ACC112 (cell line): ENCODE measurements around the gene C1orf159.
"Not testable (repeated sequence)": the region's sequence is repeated elsewhere in the genome, so short reads cannot be mapped to it uniquely, and the experiment has no call there.

Experiments used
- H2AFZ ChIP-seq: fragments of 200-600 bp; sonication (generic); one replicate; pipeline ENCODE4 v1.6.0; 2017; ENCODE audit warnings: antibody characterized with exemption, low read length; ENCODE audit not compliant: unreplicated experiment
- H3K27ac ChIP-seq: fragments of 200-600 bp; sonication (generic); 2 replicates; pipeline ENCODE4 v1.5.1; 2014; ENCODE audit warnings: low read depth, mild to moderate bottlenecking, antibody characterized with exemption, low read length, moderate library complexity
- H3K27me3 ChIP-seq: fragments of 200-600 bp; sonication (generic); 2 replicates; pipeline ENCODE4 v1.6.1; 2014; ENCODE audit warnings: mild to moderate bottlenecking, antibody characterized with exemption, low read length, moderate library complexity, mixed read lengths; ENCODE audit not compliant: insufficient read depth
- H3K36me3 ChIP-seq: fragments of 200-600 bp; sonication (generic); 2 replicates; pipeline ENCODE4 v1.6.1; 2016; ENCODE audit warnings: mild to moderate bottlenecking, antibody characterized with exemption, low read length, moderate library complexity, mixed read lengths; ENCODE audit not compliant: insufficient read depth
- H3K4me1 ChIP-seq: fragments of 200-600 bp; sonication (generic); one replicate; pipeline ENCODE4 v1.6.1; 2016; ENCODE audit warnings: low read length, mixed read lengths; ENCODE audit not compliant: insufficient read depth, unreplicated experiment, control insufficient read depth
- H3K4me3 ChIP-seq: fragments of 200-600 bp; sonication (generic); 2 replicates; pipeline ENCODE4 v1.5.1; 2014; ENCODE audit warnings: mild to moderate bottlenecking, low read depth, low read length
- H3K79me2 ChIP-seq: fragments of 200-600 bp; sonication (generic); one replicate; pipeline ENCODE4 v1.6.0; 2016; ENCODE audit warnings: low read length; ENCODE audit not compliant: control insufficient read depth, unreplicated experiment, insufficient read depth

C1orf159 gene

GRCh38 chr1:1083416-1084371 lies 32.2 kb downstream of the C1orf159 start:
- Histone ChIP-seq H2AFZ (no peak overlapping the region), H3K79me2 (no peaks in the 10 kb centered on the region), H3K4me1 (no peaks in the 10 kb centered on the region), H3K4me3 (no peak overlapping the region), H3K36me3 (no peaks in the 10 kb centered on the region), H3K27ac (no peak overlapping the region), H3K27me3 (no peaks in the 10 kb centered on the region)

- H3K4me1 ChIP-seq: no peaks in the 10 kb centered on the region
- H3K36me3 ChIP-seq: no peaks in the 10 kb centered on the region
- no peaks in the 10 kb centered on the region for H3K27me3 ChIP-seq
- no peaks in the 10 kb centered on the region for H3K79me2 ChIP-seq
- H3K4me3 ChIP-seq: no peak overlapping the region
- H3K27ac ChIP-seq: no peak overlapping the region
- H2AFZ ChIP-seq: no peak overlapping the region
These were observed 33.0 kb downstream of the C1orf159 start for GRCh38 chr1:1082776-1083415.

- Histone ChIP-seq H3K27ac (no peak overlapping the region), H3K27me3 (no peaks in the 10 kb centered on the region), H3K79me2 (no peaks in the 10 kb centered on the region), H2AFZ (no peak overlapping the region), H3K36me3 (no peaks in the 10 kb centered on the region), H3K4me1 (no peaks in the 10 kb centered on the region), H3K4me3 (no peak overlapping the region)
These were observed 33.6 kb downstream of the C1orf159 start for GRCh38 chr1:1082239-1082775.

GRCh38 chr1:1081311-1082238 lies 34.3 kb downstream of the C1orf159 start:
- Histone ChIP-seq H3K27ac (no peak overlapping the region), H3K27me3 (no peaks in the 10 kb centered on the region), H3K4me1 (no peaks in the 10 kb centered on the region), H3K36me3 (no peaks in the 10 kb centered on the region), H3K79me2 (no peaks in the 10 kb centered on the region), H3K4me3 (no peak overlapping the region), H2AFZ (no peak overlapping the region)

- Histone ChIP-seq H3K79me2 (no peaks in the 10 kb centered on the region), H3K27me3 (no peaks in the 10 kb centered on the region), H3K4me1 (no peaks in the 10 kb centered on the region), H3K36me3 (no peaks in the 10 kb centered on the region), H3K27ac (no peak overlapping the region), H2AFZ (no peak overlapping the region), H3K4me3 (no peak overlapping the region)
These were observed 35.0 kb downstream of the C1orf159 start for GRCh38 chr1:1080951-1081310.

- peak overlapping the region; percentile 59 for H3K4me3 ChIP-seq
- H3K4me1 ChIP-seq: no peaks in the 10 kb centered on the region
- H2AFZ ChIP-seq: no peak overlapping the region
- H3K79me2 ChIP-seq: no peaks in the 10 kb centered on the region
- H3K27me3 ChIP-seq: peaks cover 6% of the 10 kb centered on the region; the same call in 1 of the 2 replicates
- peak overlapping the region; percentile 60; the same call in 1 of the 2 replicates for H3K27ac ChIP-seq
- no peaks in the 10 kb centered on the region for H3K36me3 ChIP-seq
These were observed 35.6 kb downstream of the C1orf159 start for GRCh38 chr1:1080122-1080757.

- H3K4me3 ChIP-seq: peak overlapping the region; percentile 59
- peak overlapping the region; percentile 66 for H2AFZ ChIP-seq
- H3K27ac ChIP-seq: peak overlapping the region; percentile 60
- no peaks in the 10 kb centered on the region for H3K36me3 ChIP-seq
- peaks cover 12% of the 10 kb centered on the region; the same call in 1 of the 2 replicates for H3K27me3 ChIP-seq
- H3K4me1 ChIP-seq: no peaks in the 10 kb centered on the region
- no peaks in the 10 kb centered on the region for H3K79me2 ChIP-seq
These were observed 36.3 kb downstream of the C1orf159 start for GRCh38 chr1:1079408-1080121.

GRCh38 chr1:1077396-1077795 lies 38.5 kb downstream of the C1orf159 start:
- H3K4me3 ChIP-seq, H3K4me1 ChIP-seq, H3K27ac ChIP-seq, H3K36me3 ChIP-seq, H3K79me2 ChIP-seq, H2AFZ ChIP-seq: not testable (repeated sequence)
- H3K27me3 ChIP-seq: peaks cover 12% of the 10 kb centered on the region; the same call in 1 of the 2 replicates

- H2AFZ ChIP-seq: no peak overlapping the region
- H3K4me1 ChIP-seq: peaks cover 7% of the 10 kb centered on the region
- H3K36me3 ChIP-seq: no peaks in the 10 kb centered on the region
- H3K79me2 ChIP-seq: no peaks in the 10 kb centered on the region
- peaks cover 12% of the 10 kb centered on the region; the same call in 1 of the 2 replicates for H3K27me3 ChIP-seq
- H3K27ac ChIP-seq: no peak overlapping the region
- no peak overlapping the region for H3K4me3 ChIP-seq
These were observed 40.5 kb downstream of the C1orf159 start for GRCh38 chr1:1075148-1075935.
